ENCODE data around the gene OXCT2.
A peak's percentile ranks its signal among the peaks of the same experiment; 100 is the strongest.

OXCT2 gene

GRCh38 chr1:39762550-39763540 lies 8.3 kb downstream of the OXCT2 start:
- DNase-seq: no peak

GRCh38 chr1:39761557-39762260 lies 9.4 kb downstream of the OXCT2 start:
- no peak for DNase-seq

GRCh38 chr1:39761016-39761415 lies 10.1 kb downstream of the OXCT2 start:
- no peak for DNase-seq

GRCh38 chr1:39760074-39761008 lies 10.8 kb downstream of the OXCT2 start:
- no peak for DNase-seq

- no peak for DNase-seq
Measured at GRCh38 chr1:39759436-39759726, 11.8 kb downstream of the OXCT2 start.

GRCh38 chr1:39758556-39759435 lies 12.4 kb downstream of the OXCT2 start:
- DNase-seq: no peak

- no peak for DNase-seq
Measured at GRCh38 chr1:39757501-39757900, 13.6 kb downstream of the OXCT2 start.

- no peak for DNase-seq
Measured at GRCh38 chr1:39755965-39756659, 15.0 kb downstream of the OXCT2 start.

GRCh38 chr1:39754906-39755504 lies 16.1 kb downstream of the OXCT2 start:
- no peak for DNase-seq

- no peak for DNase-seq
Measured at GRCh38 chr1:39754026-39754570, 17.1 kb downstream of the OXCT2 start.

GRCh38 chr1:39753132-39754025 lies 17.8 kb downstream of the OXCT2 start:
- no peak for DNase-seq

- DNase-seq: no peak
Measured at GRCh38 chr1:39752703-39753102, 18.4 kb downstream of the OXCT2 start.

GRCh38 chr1:39751595-39751994 lies 19.6 kb downstream of the OXCT2 start:
- DNase-seq: no peak

- DNase-seq: no peak
Measured at GRCh38 chr1:39745016-39745670, 26.0 kb downstream of the OXCT2 start.

- DNase-seq: peak; percentile 5
Measured at GRCh38 chr1:39738622-39739366, 32.4 kb downstream of the OXCT2 start, which contains the start of gene PPIE. PPIE (plus strand) TSS chr1:39738882; CDS start chr1:39738901, 19 bp downstream.

GRCh38 chr1:39737546-39738169 lies 33.5 kb downstream of the OXCT2 start:
- no peak for DNase-seq

GRCh38 chr1:39735731-39736130 lies 35.4 kb downstream of the OXCT2 start:
- no peak for DNase-seq

- DNase-seq: no peak
Measured at GRCh38 chr1:39733161-39733560, 38.0 kb downstream of the OXCT2 start.

Data from SIG-M5 (cell line).